K562 (cell line): ENCODE data around the gene MPRIP. TPM values are rescaled to one million over a fixed set of nuclear protein-coding genes. Genes with fewer than 3 reads are reported as not detected.

Experiments used
- ATAC-seq: fragments of 200-7000 bp; cut with Tn5 transposase; 3 replicates; pipeline ENCODE4 v1.9.1; 2020; ENCODE audit warnings: moderate library complexity
- BruUV-seq: library from RNA; stranded (reverse); fragments of 400-500 nt; replicated peaks from 2 replicates; lab custom pipeline; 2021; lab: Mats Ljungman, UMichigan
- CTCF ChIA-PET: fragments of 300-600 bp; formaldehyde crosslinking; extraction: SDS; loops from one replicate; lab custom pipeline; 2021; ENCODE audit warnings: low intra/inter-chr PET ratio; lab: Yijun Ruan, JAX
- POLR2A ChIA-PET: fragments of 300-600, 350-650 bp; sonication (Branson Sonifier 250); formaldehyde crosslinking; extraction: SDS; loops from one replicate; lab custom pipeline; 2021; ENCODE audit warnings: antibody characterized with exemption, inconsistent platforms; lab: Yijun Ruan, JAX
- DNase-seq, 4 experiments: peaks; one replicate each; pipeline versions ENCODE4 v3.0.0 to v3.0.0-alpha.2; 2011 to 2018; ENCODE audit warnings: low spot score in 3 of 4, mixed read lengths in 3 of 4; ENCODE audit errors: extremely low read depth in 1 of 4
- FAIRE-seq: peaks from 2 replicates; lab custom pipeline; 2011; peaks lifted over from hg19 to GRCh38; lab: Jason Lieb, UNC
- H2AFZ ChIP-seq: 2 replicates; pipeline ENCODE4 v1.6.0; 2011; ENCODE audit warnings: low read depth, low read length, control low read depth, inconsistent platforms
- H3K27ac ChIP-seq: fragments of 200-600 bp; 3 replicates; pipeline ENCODE4 v1.8.0; 2011; ENCODE audit warnings: low read depth, mild to moderate bottlenecking, control low read depth, inconsistent platforms, low read length, moderate library complexity, mixed read lengths; ENCODE audit errors: extremely low read depth
- H3K27me3 ChIP-seq, 2 experiments: fragments of 300-600 bp in 1 of 2; 2 replicates in 1 of 2; 3 replicates in 1 of 2; pipeline versions ENCODE4 v1.6.0 to v1.8.0; 2011; ENCODE audit warnings: inconsistent platforms in 2 of 2, low read length in 2 of 2, mild to moderate bottlenecking in 1 of 2, mixed read lengths in 1 of 2, moderate library complexity in 1 of 2; ENCODE audit not compliant: control insufficient read depth in 2 of 2, insufficient read depth in 2 of 2
- H3K36me3 ChIP-seq: fragments of 300-600 bp; 3 replicates; pipeline ENCODE4 v1.8.0; 2011; ENCODE audit warnings: mild to moderate bottlenecking, low read length, inconsistent platforms; ENCODE audit not compliant: control insufficient read depth, insufficient read depth
- H3K4me1 ChIP-seq, 2 experiments: fragments of 200-600 bp in 1 of 2; replicated peaks in 1 of 2; 2 replicates in 1 of 2; 3 replicates in 1 of 2; pipeline versions ENCODE4 v1.5.1 to v1.8.0; 2011; ENCODE audit warnings: inconsistent platforms in 2 of 2, low read length in 2 of 2, mild to moderate bottlenecking in 1 of 2, mixed read lengths in 1 of 2, moderate library complexity in 1 of 2; ENCODE audit not compliant: control insufficient read depth in 2 of 2, insufficient read depth in 2 of 2
- H3K4me2 ChIP-seq: 2 replicates; pipeline ENCODE4 v1.6.1; 2011; ENCODE audit warnings: low read length, control low read depth, inconsistent platforms, mixed read lengths; ENCODE audit not compliant: insufficient read depth
- H3K4me3 ChIP-seq: fragments of 200-600 bp; sonication (generic), shearing (Covaris generic); 2 replicates; pipeline ENCODE4 v1.5.1; 2016; ENCODE audit warnings: control low read depth, inconsistent platforms
- H3K79me2 ChIP-seq: fragments of 200-600 bp; 3 replicates; pipeline ENCODE4 v1.8.0; 2011; ENCODE audit warnings: low read length, inconsistent platforms; ENCODE audit not compliant: control insufficient read depth, insufficient read depth
- H3K9ac ChIP-seq, 2 experiments: 2 replicates each; pipeline versions ENCODE4 v1.6.0 to v1.6.1; 2011; ENCODE audit warnings: low read depth in 2 of 2, low read length in 2 of 2, control low read depth in 1 of 2, inconsistent platforms in 1 of 2, mild to moderate bottlenecking in 1 of 2, mixed read lengths in 1 of 2; ENCODE audit not compliant: insufficient read depth in 1 of 2
- H3K9me1 ChIP-seq: one replicate; pipeline ENCODE4 v1.6.0; 2011; ENCODE audit warnings: inconsistent platforms, mild to moderate bottlenecking, low read length, moderate library complexity; ENCODE audit not compliant: control insufficient read depth, insufficient read depth
- H3K9me3 ChIP-seq: replicated peaks from 2 replicates; pipeline ENCODE4 v1.5.1; 2011; ENCODE audit warnings: low read depth, low read length, inconsistent platforms; ENCODE audit not compliant: control insufficient read depth, insufficient read depth
- H4K20me1 ChIP-seq: replicated peaks from 2 replicates; pipeline ENCODE4 v1.6.1; 2011; ENCODE audit warnings: low read length, inconsistent platforms, mixed read lengths; ENCODE audit not compliant: control insufficient read depth, insufficient read depth
- CGGBP1 ChIP-seq: fragments of 250-450 bp; sonication (Bioruptor Pico); IDR thresholded peaks from 2 replicates; pipeline ENCODE4 v1.9.0; 2021; ENCODE audit warnings: mild to moderate bottlenecking
- CREBBP ChIP-seq: IDR thresholded peaks from one replicate; pipeline ENCODE4 v1.6.1; 2012; ENCODE audit warnings: low read depth, mild to moderate bottlenecking, control low read depth, inconsistent platforms, low read length
- CTBP1 ChIP-seq: fragments of 450-650 bp; IDR thresholded peaks from 2 replicates; pipeline ENCODE4 v1.6.1; 2016; ENCODE audit warnings: borderline replicate concordance
- EP400 ChIP-seq: fragments of 450-650 bp; IDR thresholded peaks from 2 replicates; pipeline ENCODE4 v1.6.1; 2017; ENCODE audit warnings: antibody characterized with exemption, mild to moderate bottlenecking, moderate library complexity
- GMEB1 ChIP-seq: fragments of 250-450 bp; sonication (Bioruptor Pico); IDR thresholded peaks from 2 replicates; pipeline ENCODE4 v1.4.0; 2020; ENCODE audit warnings: mild to moderate bottlenecking
- HOMEZ ChIP-seq: fragments of 250-450 bp; sonication (Bioruptor Pico); IDR thresholded peaks from 2 replicates; pipeline ENCODE4 v1.4.0; 2020; ENCODE audit warnings: mild to moderate bottlenecking, moderate library complexity
- NCOA2 ChIP-seq, 2 experiments: fragments of 450-650 bp; IDR thresholded peaks; 2 replicates each; pipeline ENCODE4 v1.6.1; 2018; ENCODE audit warnings: mild to moderate bottlenecking in 2 of 2, moderate library complexity in 1 of 2; ENCODE audit not compliant: partially characterized antibody in 2 of 2
- SFPQ ChIP-seq: fragments of 200-400 bp; formaldehyde crosslinking; IDR thresholded peaks from 2 replicates; pipeline ENCODE4 v1.6.1; 2017; ENCODE audit warnings: mild to moderate bottlenecking, low read depth, low read length, moderate library complexity
- TCF7 ChIP-seq: sonication (generic); IDR thresholded peaks from 2 replicates; pipeline ENCODE4 v1.6.1; 2016; ENCODE audit warnings: antibody characterized with exemption, borderline replicate concordance
- ZBTB9 ChIP-seq: fragments of 450-650 bp; formaldehyde crosslinking; IDR thresholded peaks from 2 replicates; pipeline ENCODE4 v1.4.0; 2020; ENCODE audit warnings: mild to moderate bottlenecking, moderate library complexity
- ZNF311 ChIP-seq: fragments of 250-450 bp; sonication (Bioruptor Pico); IDR thresholded peaks from 2 replicates; pipeline ENCODE4 v1.4.0; 2020; ENCODE audit warnings: mild to moderate bottlenecking, moderate library complexity
- ZNF778 ChIP-seq: fragments of 450-650 bp; formaldehyde crosslinking; IDR thresholded peaks from 2 replicates; pipeline ENCODE4 v1.4.0; 2020; ENCODE audit warnings: mild to moderate bottlenecking, moderate library complexity
- WGBS: fragments of 100-300 bp; shearing (Covaris generic); methylation state at CpG from one replicate; pipeline ENCODE4 v1.1.6; 2016; ENCODE audit warnings: low coverage, mixed read lengths; ENCODE audit not compliant: insufficient coverage; ENCODE audit errors: missing lambda C conversion rate; 5-methylcytosine and 5-hydroxymethylcytosine counted together
- in situ Hi-C: fragments of 300-500 bp; cut with MboI; formaldehyde crosslinking; loops from 4 replicates; pipeline ENCODE4 v1.15.0; 2018; ENCODE audit warnings: inconsistent platforms, mixed read lengths
- intact Hi-C: fragments of 100-400 bp; cut with micrococcal nuclease; formaldehyde crosslinking; loops from 2 replicates; pipeline ENCODE4 v1.14.2; 2022
- polyA plus RNA-seq, 8 experiments: library from polyadenylated mRNA; depleted of rRNA in 4 of 8; stranded (reverse) in 5 of 8; unstranded in 3 of 8; fragments of >200 nt; fragmentation: Nextera tagmentation in 2 of 8; fragmentation: Illumina TruSeq in 1 of 8; extraction: Ambion mirVana in 2 of 8; extraction: Trizol in 1 of 8; gene quantifications; 2 replicates each; pipeline versions ENCODE4 v1.2.1 to v1.2.3, GENCODE V29; 2011 to 2014; ENCODE audit warnings: inconsistent platforms in 1 of 8, missing spikeins in 1 of 8
- total RNA-seq, 7 experiments: library from RNA; depleted of rRNA in 6 of 7; stranded (reverse); fragments of >200 nt in 6 of 7; fragmentation: Illumina TruSeq in 2 of 7; extraction: Trizol in 2 of 7; gene quantifications; 2 replicates each; pipeline versions ENCODE4 v1.2.1 to v1.2.3, GENCODE V29; 2011 to 2021; ENCODE audit warnings: low replicate concordance in 1 of 7

The MPRIP gene
- total and polyA plus RNA-seq, 9 of the 15 experiments (the other 6 are each of a cell fraction or from before 2014, with no cell fraction given), result 10.0 to 72.6 (median 30.1) TPM

- TF ChIP-seq NCOA2 (IDR thresholded peaks at IDR 0.05; ENCODE audit: partially characterized antibody in 2 of 2), result no peak
These were observed 110.8 kb downstream of the MPRIP start (continued) for GRCh38 chr17:17153071-17153470.

- intact Hi-C loops (no loop called here), in situ Hi-C loops (no loop called here)
- Histone ChIP-seq H3K79me2 (no peaks in the 10 kb centered on the region), H3K27ac (no peak overlapping the region), H4K20me1 (no peaks in the 10 kb centered on the region), H3K4me2 (no peak overlapping the region), H3K9me1 (no peaks in the 10 kb centered on the region), H3K9me3 (no peaks in the 10 kb centered on the region), H3K9ac (no peak overlapping the region), H2AFZ (no peak overlapping the region), H3K27me3 (no peaks in the 10 kb centered on the region), H3K36me3 (peaks cover 38% of the 10 kb centered on the region; the same call in 2 of the 3 replicates), H3K4me1 (no peaks in the 10 kb centered on the region; a peak in 1 of 5 replicates), H3K4me3 (no peak overlapping the region)
- ATAC-seq (no peak), FAIRE-seq (no peak), DNase-seq (no peak)
- WGBS, result 84% methylated on average over 5 of the region's 7 CpGs
- ChIA-PET POLR2A (interaction anchor here (1.3 kb wide), 1 partner anchor 13 kb away, joined by 3 read pairs; no protein-coding TSS in a partner anchor), CTCF (no interaction called here)
- no peak for TF ChIP-seq SFPQ
- no peak for TF ChIP-seq GMEB1 (CRISPR knock-in tag)
- TF ChIP-seq CGGBP1, result no peak
- TF ChIP-seq TCF7, result no peak
- no peak for TF ChIP-seq CTBP1
- TF ChIP-seq EP400, result no peak
- no peak for TF ChIP-seq CREBBP
- no peak for TF ChIP-seq ZNF778 (CRISPR knock-in tag)
- no peak for TF ChIP-seq ZNF311
- TF ChIP-seq ZBTB9 (CRISPR knock-in tag), result no peak
- TF ChIP-seq HOMEZ (CRISPR knock-in tag), result no peak
- BruUV-seq, result no TSS peak
These were observed 111.5 kb downstream of the MPRIP start for GRCh38 chr17:17153709-17154108.
